Ectodermal cell (in vitro differentiated cells): ENCODE measurements around the gene RNF43.
"Not testable (repeated sequence)": the region's sequence is repeated elsewhere in the genome, so short reads cannot be mapped to it uniquely, and the experiment has no call there.

ENCODE experiments used
- H3K27ac ChIP-seq: 2 replicates; pipeline ENCODE4 v1.7.0; 2013; ENCODE audit warnings: mild to moderate bottlenecking, low read depth, low read length; ENCODE audit not compliant: insufficient read depth, poor library complexity, severe bottlenecking
- H3K27me3 ChIP-seq: 2 replicates; pipeline ENCODE4 v1.7.0; 2013; ENCODE audit warnings: mild to moderate bottlenecking, low read length; ENCODE audit not compliant: insufficient read depth, control insufficient read depth, poor library complexity, severe bottlenecking
- H3K36me3 ChIP-seq: one replicate; pipeline ENCODE4 v1.7.0; 2013; ENCODE audit warnings: low read length; ENCODE audit not compliant: control insufficient read depth, insufficient read depth
- H3K4me1 ChIP-seq: one replicate; pipeline ENCODE4 v1.7.0; 2013; ENCODE audit warnings: low read length; ENCODE audit not compliant: control insufficient read depth, insufficient read depth
- H3K4me3 ChIP-seq: 2 replicates; pipeline ENCODE4 v1.7.0; 2013; ENCODE audit warnings: low read depth, low read length, control low read depth; ENCODE audit not compliant: insufficient read depth
- H3K9me3 ChIP-seq: 2 replicates; pipeline ENCODE4 v1.7.0; 2013; ENCODE audit warnings: mild to moderate bottlenecking, low read length, moderate library complexity; ENCODE audit not compliant: control insufficient read depth
- WGBS, 2 experiments: methylation state at CpG; one replicate each; pipeline ENCODE4 v1.1.7; 2013; ENCODE audit warnings: missing lambda C conversion rate in 2 of 2; 5-methylcytosine and 5-hydroxymethylcytosine counted together

RNF43 gene

DNA sequence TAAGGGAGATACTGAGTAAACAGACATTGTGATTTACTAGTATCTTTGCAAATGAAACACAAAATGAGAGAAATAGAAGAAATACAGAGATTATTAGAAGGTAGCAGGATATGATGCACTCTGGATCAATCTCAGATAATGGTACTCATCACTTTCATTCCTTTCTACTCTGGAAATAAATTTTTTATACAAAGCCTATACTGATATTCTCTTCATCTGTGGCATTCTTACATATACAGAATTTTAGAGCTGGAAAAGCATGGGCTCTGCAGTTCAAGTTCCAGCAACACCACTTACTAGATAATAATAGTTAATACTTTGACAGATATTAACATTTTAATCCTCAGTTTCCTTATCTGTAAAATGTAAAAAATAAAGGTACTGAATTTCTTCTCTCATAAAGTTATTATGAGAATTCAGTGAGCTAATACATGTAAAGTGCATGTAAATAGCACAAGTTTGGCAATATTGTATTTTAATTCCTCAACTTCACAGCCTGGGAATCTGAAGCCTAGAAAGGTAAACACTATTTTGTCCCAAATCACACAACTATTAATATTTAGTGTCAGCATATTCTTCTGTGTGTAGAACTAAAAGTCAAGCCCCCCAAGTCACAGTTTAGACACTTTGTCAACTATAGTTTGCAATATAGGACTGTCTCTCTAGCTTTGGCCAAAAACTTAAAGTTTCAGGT, 6.5 kb downstream of the RNF43 start:
- no peaks in the 10 kb centered on the region for H3K4me1 ChIP-seq
- H3K27me3 ChIP-seq: no peaks in the 10 kb centered on the region
- no peaks in the 10 kb centered on the region for H3K36me3 ChIP-seq
- H3K27ac ChIP-seq: no peak overlapping the region
- H3K4me3 ChIP-seq: no peak overlapping the region
- H3K9me3 ChIP-seq: no peaks in the 10 kb centered on the region

GRCh38 chr17:58409432-58409831, 7.9 kb downstream of the RNF43 start:
- 92 to 95% methylated on average over 5 of the region's 5 CpGs for WGBS, 2 experiments
- H3K36me3 ChIP-seq: no peaks in the 10 kb centered on the region
- no peak overlapping the region for H3K27ac ChIP-seq
- H3K4me3 ChIP-seq: no peak overlapping the region
- no peaks in the 10 kb centered on the region for H3K27me3 ChIP-seq
- no peaks in the 10 kb centered on the region for H3K9me3 ChIP-seq
- no peaks in the 10 kb centered on the region for H3K4me1 ChIP-seq

GRCh38 chr17:58403311-58403710, 14.0 kb downstream of the RNF43 start:
- WGBS, 2 experiments: 4 to 6% methylated on average over 6 of the region's 6 CpGs
- peak overlapping the region; percentile 82 for H3K27ac ChIP-seq
- no peaks in the 10 kb centered on the region for H3K36me3 ChIP-seq
- peaks cover 20% of the 10 kb centered on the region for H3K4me1 ChIP-seq
- H3K4me3 ChIP-seq: no peak overlapping the region
- H3K27me3 ChIP-seq: no peaks in the 10 kb centered on the region
- no peaks in the 10 kb centered on the region for H3K9me3 ChIP-seq

DNA sequence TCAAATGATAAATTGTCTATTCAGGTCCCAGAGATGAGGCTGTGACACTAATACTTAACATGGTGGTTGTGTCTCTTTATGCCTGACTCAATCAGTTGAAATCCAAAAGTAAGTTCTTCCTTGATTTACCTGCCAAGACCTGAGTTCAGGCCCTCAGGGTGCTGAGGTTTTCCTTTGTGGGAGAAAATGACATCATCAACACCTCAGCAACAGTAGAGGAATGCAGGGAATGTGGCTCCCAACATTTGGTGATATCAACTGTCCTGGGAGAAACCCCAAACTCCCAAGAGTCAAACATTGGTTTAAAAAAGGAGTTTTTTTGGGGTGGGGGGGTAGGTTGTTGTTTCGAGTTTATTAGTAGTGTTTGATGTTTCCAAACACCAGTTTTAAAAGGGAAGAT, 14.7 kb downstream of the RNF43 start:
- H3K9me3 ChIP-seq: no peaks in the 10 kb centered on the region
- peaks cover 20% of the 10 kb centered on the region for H3K4me1 ChIP-seq
- no peak overlapping the region for H3K4me3 ChIP-seq
- no peaks in the 10 kb centered on the region for H3K27me3 ChIP-seq
- H3K27ac ChIP-seq: peak overlapping the region; percentile 82
- WGBS, 2 experiments: 43 to 78% methylated on average over 1 of the region's 1 CpG
- no peaks in the 10 kb centered on the region for H3K36me3 ChIP-seq

DNA sequence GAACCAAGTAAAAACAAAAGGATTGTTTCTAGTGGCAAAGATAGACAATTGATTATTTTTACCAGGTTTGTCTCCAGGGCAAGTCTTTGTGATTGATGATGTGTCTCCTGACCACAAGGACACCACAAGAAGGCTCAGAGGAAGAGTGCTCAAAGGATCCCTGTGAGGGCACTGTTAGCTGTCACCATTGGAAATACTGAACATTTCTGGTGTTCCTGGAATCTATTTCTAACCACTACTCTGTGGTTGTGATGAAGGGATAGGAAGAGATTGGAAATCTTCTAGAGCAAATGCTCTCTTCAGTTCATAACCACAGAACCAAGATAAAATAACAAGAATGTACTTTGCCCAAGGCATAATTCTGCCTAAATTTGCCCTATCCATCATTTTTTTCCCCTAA, 15.3 kb downstream of the RNF43 start:
- no peaks in the 10 kb centered on the region for H3K9me3 ChIP-seq
- H3K4me3 ChIP-seq: no peak overlapping the region
- peaks cover 20% of the 10 kb centered on the region for H3K4me1 ChIP-seq
- H3K36me3 ChIP-seq: no peaks in the 10 kb centered on the region
- H3K27me3 ChIP-seq: no peaks in the 10 kb centered on the region
- H3K27ac ChIP-seq: no peak overlapping the region

- H3K4me3 ChIP-seq: no peak overlapping the region
- H3K36me3 ChIP-seq: no peaks in the 10 kb centered on the region
- WGBS, 2 experiments: 88 to 90% methylated on average over 2 of the region's 2 CpGs
- peaks cover 20% of the 10 kb centered on the region for H3K4me1 ChIP-seq
- H3K27ac ChIP-seq: no peak overlapping the region
- H3K27me3 ChIP-seq: no peaks in the 10 kb centered on the region
- no peaks in the 10 kb centered on the region for H3K9me3 ChIP-seq
These were observed 16.0 kb downstream of the RNF43 start for GRCh38 chr17:58401287-58401686.

- Histone ChIP-seq H3K4me3 (no peak overlapping the region), H3K36me3 (no peaks in the 10 kb centered on the region), H3K4me1 (peaks cover 20% of the 10 kb centered on the region), H3K27me3 (no peaks in the 10 kb centered on the region), H3K9me3 (no peaks in the 10 kb centered on the region), H3K27ac (no peak overlapping the region)
These were observed 16.5 kb downstream of the RNF43 start for GRCh38 chr17:58400826-58401225.

DNA sequence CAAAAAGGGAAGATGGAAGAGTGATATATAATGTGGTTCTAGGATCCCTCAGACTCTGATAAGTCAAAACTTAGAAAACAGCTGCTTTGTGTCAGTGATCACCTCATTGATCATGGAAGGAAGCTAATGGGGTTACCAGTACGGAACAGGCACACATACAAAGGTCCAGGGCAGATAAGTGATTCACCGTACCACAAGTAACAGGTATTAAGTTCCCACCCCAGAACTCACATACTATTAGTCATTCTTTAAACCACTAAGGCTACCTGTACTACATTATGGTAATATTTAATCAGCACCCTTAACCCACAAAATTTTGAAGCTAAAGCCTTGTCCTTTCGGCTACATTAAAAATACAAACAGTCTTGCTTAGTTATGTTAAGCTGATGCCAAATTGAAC, 17.4 kb downstream of the RNF43 start:
- H3K9me3 ChIP-seq: no peaks in the 10 kb centered on the region
- 96 to 97% methylated on average over 3 of the region's 3 CpGs for WGBS, 2 experiments
- no peak overlapping the region for H3K27ac ChIP-seq
- peaks cover 20% of the 10 kb centered on the region for H3K4me1 ChIP-seq
- no peaks in the 10 kb centered on the region for H3K27me3 ChIP-seq
- H3K4me3 ChIP-seq: no peak overlapping the region
- H3K36me3 ChIP-seq: no peaks in the 10 kb centered on the region

GRCh38 chr17:58398574-58399266, 18.6 kb downstream of the RNF43 start:
- Histone ChIP-seq H3K9me3 (no peaks in the 10 kb centered on the region), H3K27ac (no peak overlapping the region), H3K36me3 (no peaks in the 10 kb centered on the region), H3K27me3 (no peaks in the 10 kb centered on the region), H3K4me1 (peaks cover 21% of the 10 kb centered on the region), H3K4me3 (no peak overlapping the region)
- WGBS, 2 experiments: 9 to 18% methylated on average over 2 to 3 of the region's 3 CpGs

- 88 to 93% methylated on average over 5 of the region's 5 CpGs for WGBS, 2 experiments
- not testable (repeated sequence) for H3K36me3 ChIP-seq, H3K9me3 ChIP-seq, H3K27me3 ChIP-seq, H3K27ac ChIP-seq, H3K4me3 ChIP-seq, H3K4me1 ChIP-seq
These were observed 19.9 kb downstream of the RNF43 start for GRCh38 chr17:58397421-58397820.
